Omental fat pad (tissue), 4 donors: ENCODE results near the gene SRRD. TPM values are rescaled to one million over a fixed set of nuclear protein-coding genes. Genes with fewer than 3 reads are reported as not detected.

Experiments
- ATAC-seq: fragments of 150-250 bp; one replicate; pipeline ENCODE4 v1.9.1; 2016; ENCODE audit warnings: mild to moderate bottlenecking, moderate library complexity; ENCODE audit not compliant: low FRiP score
- DNase-seq: peaks from one replicate; pipeline ENCODE4 v3.0.0-alpha.2; 2019; ENCODE audit warnings: low spot score
- CTCF ChIP-seq, 3 donors: fragments of 450-650 bp; IDR thresholded peaks; one replicate each; pipeline ENCODE4 v1.5.1; 2016 to 2017; ENCODE audit warnings: antibody characterized with exemption in 3 of 3, mild to moderate bottlenecking in 3 of 3, moderate library complexity in 2 of 3
- total RNA-seq, 4 donors: library from RNA; depleted of rRNA; stranded (reverse); fragments of >200 nt; gene quantifications; one replicate each; pipeline ENCODE4 v1.1.0, GENCODE V29; 2016

The SRRD gene
- total RNA-seq, 4 donors from 2014 or later = 9.8 to 22.1 (median 13.0) TPM

GRCh38 chr22:26536056-26536761 lies 52.5 kb downstream of the SRRD start:
- no peak for ATAC-seq
- no peak for DNase-seq
- TF ChIP-seq CTCF (IDR thresholded peaks at IDR 0.05) = no peak

- ATAC-seq (no peak), DNase-seq (no peak)
- TF ChIP-seq CTCF (IDR thresholded peaks at IDR 0.05) = no peak
Measured at GRCh38 chr22:26536762-26537134, 53.1 kb downstream of the SRRD start.

DNA sequence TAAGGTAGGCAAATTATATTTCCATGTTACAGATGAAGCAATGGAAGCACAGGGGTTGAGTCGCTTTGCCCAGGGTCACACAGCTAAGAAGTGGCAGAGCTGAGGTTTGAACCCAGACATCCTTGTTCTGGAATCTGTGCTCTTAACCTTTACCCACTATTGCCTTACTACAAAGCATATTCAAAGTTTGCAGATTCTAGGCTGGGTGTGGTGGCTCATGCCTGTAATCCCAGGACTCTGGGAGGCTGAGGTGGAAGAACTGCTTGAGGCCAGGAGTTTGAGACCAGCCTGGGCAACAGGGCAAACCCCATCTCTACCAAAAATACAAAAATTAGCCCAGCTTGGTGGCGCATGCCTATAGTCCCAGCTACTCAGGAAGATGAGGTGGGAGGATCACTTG lies 56.4 kb downstream of the SRRD start:
- no peak for TF ChIP-seq CTCF (IDR thresholded peaks at IDR 0.05)
- DNase-seq (no peak), ATAC-seq (no peak)

GRCh38 chr22:26541167-26541819 lies 57.6 kb downstream of the SRRD start:
- TF ChIP-seq CTCF (IDR thresholded peaks at IDR 0.05) = no peak
- ATAC-seq (no peak), DNase-seq (no peak)

DNA sequence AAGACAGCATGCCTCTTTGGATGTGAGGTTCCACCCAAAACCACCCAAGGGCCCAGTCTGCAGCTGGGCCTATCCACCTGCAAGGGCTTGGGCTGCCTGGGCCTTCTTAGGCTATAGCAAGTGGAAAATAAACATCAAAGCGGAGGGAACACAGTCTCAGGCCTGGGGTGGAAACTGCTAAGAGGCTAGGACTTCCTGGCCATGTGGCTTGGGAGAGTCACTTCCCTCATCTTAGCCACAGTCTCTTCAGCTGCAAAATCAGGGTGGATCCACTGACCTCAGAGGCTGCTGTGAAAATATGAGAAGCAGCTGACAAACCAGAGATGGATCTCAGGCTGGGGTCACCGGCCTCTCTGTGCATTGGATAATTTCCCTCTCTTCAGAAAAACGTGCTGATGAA lies 59.2 kb downstream of the SRRD start:
- DNase-seq (no peak), ATAC-seq (no peak)
- no peak for TF ChIP-seq CTCF (IDR thresholded peaks at IDR 0.05)

Other genes starting within 250 kb of the SRRD start
- gene ASPHD2, start 54.6 kb upstream of the SRRD start, total RNA-seq = 1 to 10 TPM in 2 of 4 donors, under 1 TPM in 2; 0.32 to 2.0 (median 0.95) TPM
- gene HPS4, start 94 bp upstream of the SRRD start, total RNA-seq = 10 to 100 TPM; 14.3 to 40.5 (median 24.2) TPM
- 10 to 100 TPM; 14.8 to 39.1 (median 20.2) TPM for gene TFIP11, start 28.6 kb downstream of the SRRD start, total RNA-seq
- gene TPST2, start 106.3 kb downstream of the SRRD start, total RNA-seq = 100 to 1,000 TPM in 1 of 4 donors, 10 to 100 TPM in 3; 39.5 to 101 (median 73.3) TPM
- 1 to 10 TPM in 3 of 4 donors, under 1 TPM in 1; 0.96 to 2.2 (median 1.9) TPM for gene CRYBB1, start 134.2 kb downstream of the SRRD start, total RNA-seq
- not detected for gene CRYBA4, start 138.1 kb downstream of the SRRD start, total RNA-seq
- 1 to 10 TPM; 2.0 to 3.0 (median 2.4) TPM for gene MIAT, start 173.7 kb downstream of the SRRD start, total RNA-seq